ENCODE measurements around the gene NR6A1.

The NR6A1 gene

GRCh38 chr9:124500796-124501611, 270.1 kb downstream of the NR6A1 start:
- peaks cover 31% of the 10 kb centered on the region for H3K27me3 ChIP-seq (ENCODE audit: insufficient read depth, poor library complexity, severe bottlenecking)
- DNase-seq (ENCODE audit: low read depth in 1 of 2, low spot score in 1 of 2) = no peak
- TF ChIP-seq POLR2AphosphoS5 (IDR thresholded peaks at IDR 0.05; ENCODE audit: low read depth) (no peak), SPI1 (IDR thresholded peaks at IDR 0.05; ENCODE audit: borderline replicate concordance, low read depth) (no peak), REST (IDR thresholded peaks at IDR 0.05; ENCODE audit: insufficient replicate concordance, low read depth) (no peak), GABPA (IDR thresholded peaks at IDR 0.05; ENCODE audit: low read depth) (no peak), CTCF (IDR thresholded peaks at IDR 0.05; ENCODE audit: insufficient read depth, low read length) (no peak)

GRCh38 chr9:124500028-124500795, 270.9 kb downstream of the NR6A1 start:
- H3K4me3 ChIP-seq (replicated peaks; ENCODE audit: insufficient read depth, low read length) = no peak overlapping the region
- TF ChIP-seq CTCF (IDR thresholded peaks at IDR 0.05; ENCODE audit: insufficient read depth, low read length) = no peak
- TF ChIP-seq REST (IDR thresholded peaks at IDR 0.05; ENCODE audit: insufficient replicate concordance, low read depth) = no peak
- no peak for TF ChIP-seq SPI1 (IDR thresholded peaks at IDR 0.05; ENCODE audit: borderline replicate concordance, low read depth)
- TF ChIP-seq POLR2AphosphoS5 (IDR thresholded peaks at IDR 0.05; ENCODE audit: low read depth) = no peak
- no peak for TF ChIP-seq GABPA (IDR thresholded peaks at IDR 0.05; ENCODE audit: low read depth)
- DNase-seq (ENCODE audit: low read depth in 1 of 2, low spot score in 1 of 2) = no peak
- H3K27me3 ChIP-seq (ENCODE audit: insufficient read depth, poor library complexity, severe bottlenecking) = peaks cover 23% of the 10 kb centered on the region
- no peak overlapping the region for H3K27ac ChIP-seq (replicated peaks)

More at GRCh38 chr9:124500796-124501611, 270.1 kb downstream of the NR6A1 start:
- no peak overlapping the region for H3K4me3 ChIP-seq (replicated peaks; ENCODE audit: insufficient read depth, low read length)
- H3K27ac ChIP-seq (replicated peaks) = no peak overlapping the region

- TF ChIP-seq REST (IDR thresholded peaks at IDR 0.05; ENCODE audit: insufficient replicate concordance, low read depth) (no peak), GABPA (IDR thresholded peaks at IDR 0.05; ENCODE audit: low read depth) (no peak), CTCF (IDR thresholded peaks at IDR 0.05; ENCODE audit: insufficient read depth, low read length) (no peak), SPI1 (IDR thresholded peaks at IDR 0.05; ENCODE audit: borderline replicate concordance, low read depth) (no peak), POLR2AphosphoS5 (IDR thresholded peaks at IDR 0.05; ENCODE audit: low read depth) (no peak)
- DNase-seq (ENCODE audit: low read depth in 1 of 2, low spot score in 1 of 2) = no peak
- H3K4me3 ChIP-seq (replicated peaks; ENCODE audit: insufficient read depth, low read length) = no peak overlapping the region
- peaks cover 20% of the 10 kb centered on the region for H3K27me3 ChIP-seq (ENCODE audit: insufficient read depth, poor library complexity, severe bottlenecking)
- no peak overlapping the region for H3K27ac ChIP-seq (replicated peaks)
Observed at GRCh38 chr9:124499216-124499615, 271.9 kb downstream of the NR6A1 start.

Data from HL-60 (cell line).